Lower lobe of right lung (tissue), 2 donors: ENCODE results near the gene SMIM35. TPM values are rescaled to one million over a fixed set of nuclear protein-coding genes. Genes with fewer than 3 reads are reported as not detected.

Experiments used
- ATAC-seq, 2 donors: fragments of 200-7000 bp; cut with Tn5 transposase; one replicate each; pipeline ENCODE4 v1.9.1; 2020 to 2022; ENCODE audit warnings: mild to moderate bottlenecking in 2 of 2, moderate library complexity in 2 of 2
- DNase-seq: peaks from one replicate; pipeline ENCODE4 v3.0.0-alpha.2; 2020
- H3K27ac ChIP-seq: fragments of 200-600 bp; one replicate; pipeline ENCODE4 v1.8.0; 2022
- H3K27me3 ChIP-seq: fragments of 200-600 bp; one replicate; pipeline ENCODE4 v1.8.0; 2022; ENCODE audit warnings: low read depth
- H3K36me3 ChIP-seq: fragments of 200-600 bp; one replicate; pipeline ENCODE4 v1.8.0; 2022; ENCODE audit warnings: mild to moderate bottlenecking
- H3K4me1 ChIP-seq: fragments of 200-600 bp; one replicate; pipeline ENCODE4 v1.8.0; 2022
- H3K4me3 ChIP-seq: fragments of 200-600 bp; one replicate; pipeline ENCODE4 v1.8.0; 2022; ENCODE audit warnings: mild to moderate bottlenecking
- H3K9me3 ChIP-seq: fragments of 200-600 bp; one replicate; pipeline ENCODE4 v1.8.0; 2022
- CTCF ChIP-seq: fragments of 200-600 bp; IDR thresholded peaks from one replicate; pipeline ENCODE4 v1.8.0; 2022; ENCODE audit warnings: antibody characterized with exemption, mild to moderate bottlenecking
- intact Hi-C: fragments of 100-400 bp; cut with DNase I; formaldehyde crosslinking; loops from one replicate; pipeline ENCODE4 v1.11.0; 2022
- total RNA-seq: library from RNA; stranded (reverse); fragmentation: NEBNext Ultra II Directional; extraction: Animal tissue kit (Norgen Biotek cat#: 25700); gene quantifications from one replicate; pipeline ENCODE4 v1.2.1, GENCODE V29; 2021
- donor health status: DM: no; HTN: yes; CAD: no; lungs with severe emphysema.

SMIM35 gene
- total RNA-seq, 1 donor from 2014 or later, result not detected

DNA sequence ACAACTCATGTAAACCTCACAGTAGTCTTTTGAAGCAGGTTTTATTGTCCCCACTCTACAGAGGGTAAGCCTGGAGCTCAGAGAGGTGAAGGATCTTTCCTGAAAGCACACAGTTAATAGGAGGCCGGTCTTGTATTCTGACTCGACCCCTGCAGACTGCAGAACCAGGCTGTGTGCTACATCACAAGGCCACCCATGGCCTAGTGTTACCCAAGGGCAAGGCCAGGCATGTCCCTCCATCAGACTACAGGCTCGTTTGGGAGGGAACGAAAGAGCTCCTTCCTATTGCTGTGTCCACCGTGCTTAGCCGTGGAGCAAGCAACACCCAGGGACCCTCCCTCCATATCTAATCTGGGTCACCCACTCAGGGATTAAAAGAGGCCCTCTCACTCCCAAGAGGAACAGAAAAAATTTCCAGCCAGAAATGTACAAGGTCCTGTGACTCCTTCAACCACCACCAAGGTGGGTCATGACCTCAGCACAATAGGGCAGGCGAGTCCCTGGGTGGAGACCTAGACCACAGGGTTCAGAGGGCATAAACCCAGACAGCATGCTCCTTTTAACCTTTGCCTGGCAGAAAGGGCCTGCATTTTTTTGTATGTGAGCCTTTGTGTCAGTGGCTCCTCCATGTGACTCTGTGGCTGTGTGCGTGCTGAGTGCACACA lies 6.3 kb upstream of the SMIM35 start:
- ATAC-seq, result no peak
- no peaks in the 10 kb centered on the region for H3K4me1 ChIP-seq
- no peaks in the 10 kb centered on the region for H3K27me3 ChIP-seq
- DNase-seq, result no peak
- intact Hi-C loops, result no loop called here
- H3K9me3 ChIP-seq, result no peaks in the 10 kb centered on the region
- no peak overlapping the region for H3K4me3 ChIP-seq
- H3K27ac ChIP-seq, result no peak overlapping the region
- TF ChIP-seq CTCF, result no peak
- no peaks in the 10 kb centered on the region for H3K36me3 ChIP-seq

DNA sequence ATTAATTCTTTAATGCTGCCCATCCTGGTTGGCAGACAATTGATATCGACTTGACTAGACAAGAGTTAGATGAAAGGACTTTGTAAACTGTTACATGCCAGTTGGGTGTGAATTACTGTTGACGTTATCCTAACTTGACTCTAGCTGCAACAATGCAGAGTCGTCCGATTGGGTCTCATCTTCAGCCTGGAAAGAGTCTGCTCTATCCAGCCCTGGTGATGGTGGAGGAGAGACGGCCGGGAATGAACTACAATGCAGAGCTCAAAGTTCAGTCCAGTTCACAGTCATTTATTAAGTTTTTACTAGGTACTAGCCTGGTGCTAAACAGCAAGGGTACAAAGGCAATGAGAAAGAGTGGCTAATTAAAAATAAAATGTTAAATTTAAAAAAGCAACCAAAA lies 4.9 kb upstream of the SMIM35 start:
- no peak for ATAC-seq
- Histone ChIP-seq H3K4me1 (no peaks in the 10 kb centered on the region), H3K4me3 (no peak overlapping the region), H3K27me3 (no peaks in the 10 kb centered on the region), H3K36me3 (no peaks in the 10 kb centered on the region), H3K9me3 (peaks cover 10% of the 10 kb centered on the region), H3K27ac (no peak overlapping the region)
- no peak for TF ChIP-seq CTCF
- intact Hi-C loops, result no loop called here
- DNase-seq, result no peak

GRCh38 chr11:118090545-118091162 lies 3.9 kb upstream of the SMIM35 start:
- H3K9me3 ChIP-seq, result peaks cover 10% of the 10 kb centered on the region
- intact Hi-C loops, result no loop called here
- no peaks in the 10 kb centered on the region for H3K4me1 ChIP-seq
- TF ChIP-seq CTCF, result no peak
- no peak overlapping the region for H3K4me3 ChIP-seq
- no peaks in the 10 kb centered on the region for H3K36me3 ChIP-seq
- DNase-seq (peak; percentile 20), ATAC-seq (no peak)
- H3K27me3 ChIP-seq, result no peaks in the 10 kb centered on the region
- H3K27ac ChIP-seq, result no peak overlapping the region

- ATAC-seq (peak; percentile 29 to 68), DNase-seq (peak; percentile 62)
- intact Hi-C loops, result no loop called here
Observed at GRCh38 chr11:118088531-118088930, 1.8 kb upstream of the SMIM35 start.

DNA sequence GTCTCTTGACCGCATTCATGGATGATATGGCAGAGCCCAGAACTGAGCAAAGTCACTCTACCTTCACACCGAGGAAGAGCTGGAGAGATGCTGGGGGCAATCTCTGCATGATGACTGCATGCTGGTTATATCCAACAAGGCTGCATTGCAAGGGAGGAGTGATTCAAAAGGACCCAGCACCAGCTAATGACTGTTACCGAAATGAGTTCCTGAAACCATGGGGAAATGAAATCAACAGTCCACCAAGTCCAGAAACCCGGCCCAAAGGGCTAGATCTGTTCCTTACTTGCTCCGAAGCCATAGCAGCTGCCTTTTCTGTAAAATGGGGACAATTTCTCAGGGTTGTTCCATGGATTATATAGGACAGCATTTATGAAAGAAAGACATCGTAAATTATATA lies 1.2 kb upstream of the SMIM35 start:
- no peak overlapping the region for H3K27ac ChIP-seq
- intact Hi-C loops, result no loop called here

More at GRCh38 chr11:118088531-118088930, 1.8 kb upstream of the SMIM35 start:
- Histone ChIP-seq H3K27ac (no peak overlapping the region), H3K36me3 (no peaks in the 10 kb centered on the region), H3K4me1 (peaks cover 12% of the 10 kb centered on the region), H3K27me3 (no peaks in the 10 kb centered on the region), H3K4me3 (no peak overlapping the region), H3K9me3 (peaks cover 10% of the 10 kb centered on the region)
- no peak for TF ChIP-seq CTCF

More for the DNA sequence above, 1.2 kb upstream of the SMIM35 start:
- TF ChIP-seq CTCF, result no peak
- Histone ChIP-seq H3K36me3 (no peaks in the 10 kb centered on the region), H3K4me3 (no peak overlapping the region), H3K9me3 (peaks cover 10% of the 10 kb centered on the region), H3K4me1 (peaks cover 14% of the 10 kb centered on the region), H3K27me3 (no peaks in the 10 kb centered on the region)
- ATAC-seq (no peak), DNase-seq (no peak)
